HG02759 (cell line): Measurements from ENCODE around the gene IL23R.

Experiments
- ATAC-seq: cut with Tn5 transposase; IDR thresholded peaks from one replicate; pipeline ENCODE4 v1.9.1; 2021; ENCODE audit warnings: mild to moderate bottlenecking, moderate library complexity; ENCODE audit not compliant: unreplicated experiment

The IL23R gene

GRCh38 chr1:67294836-67295617 lies 128.8 kb downstream of the IL23R start:
- ATAC-seq: no peak

- ATAC-seq: no peak
Measured at GRCh38 chr1:67298762-67299161, 132.5 kb downstream of the IL23R start.

GRCh38 chr1:67299296-67299695 lies 133.0 kb downstream of the IL23R start:
- no peak for ATAC-seq

- no peak for ATAC-seq
Measured at GRCh38 chr1:67300561-67300960, 134.3 kb downstream of the IL23R start.

GRCh38 chr1:67304023-67304422 lies 137.8 kb downstream of the IL23R start:
- no peak for ATAC-seq

- no peak for ATAC-seq
Measured at GRCh38 chr1:67306547-67306946, 140.3 kb downstream of the IL23R start.

- ATAC-seq: peak; percentile 61
Measured at GRCh38 chr1:67307251-67308060, 141.2 kb downstream of the IL23R start, which contains the start of gene IL12RB2. Gene IL12RB2 (plus strand): TSS chr1:67307873. CDS start chr1:67320369, 12,496 bp downstream.

- ATAC-seq: peak; percentile 18
Measured at GRCh38 chr1:67308136-67308535, 141.9 kb downstream of the IL23R start.
